SK-N-SH (cell line): ENCODE results near the gene IMPDH2.

Experiments used
- CTCF ChIP-seq: fragments of 200-600 bp; sonication (generic); IDR thresholded peaks from 2 replicates; pipeline ENCODE4 v1.6.1; 2017; ENCODE audit warnings: antibody characterized with exemption, mild to moderate bottlenecking, moderate library complexity
- EP300 ChIP-seq, 2 experiments: IDR thresholded peaks; 2 replicates each; pipeline versions ENCODE4 v1.4.0 to v1.6.1; 2012; ENCODE audit warnings: borderline replicate concordance in 1 of 2, low read depth in 1 of 2, low read length in 1 of 2
- EZH2phosphoT487 ChIP-seq: fragments of 200-600 bp; sonication (generic); IDR thresholded peaks from 2 replicates; pipeline ENCODE4 v1.6.1; 2017; ENCODE audit warnings: low read depth, mixed run types, mild to moderate bottlenecking, antibody characterized with exemption, moderate library complexity, borderline replicate concordance
- GABPA ChIP-seq: IDR thresholded peaks from 2 replicates; pipeline ENCODE4 v1.4.0; 2012; ENCODE audit warnings: low read depth, mild to moderate bottlenecking
- NRF1 ChIP-seq: IDR thresholded peaks from 2 replicates; pipeline ENCODE4 v1.6.1; 2012; ENCODE audit warnings: low read depth, mild to moderate bottlenecking, low read length
- REST ChIP-seq: IDR thresholded peaks from 2 replicates; pipeline ENCODE4 v1.6.1; 2012; ENCODE audit warnings: mild to moderate bottlenecking, low read depth, low read length, moderate library complexity
- YY1 ChIP-seq: IDR thresholded peaks from 2 replicates; pipeline ENCODE4 v1.4.0; 2012; ENCODE audit warnings: low read depth, mild to moderate bottlenecking

DNA sequence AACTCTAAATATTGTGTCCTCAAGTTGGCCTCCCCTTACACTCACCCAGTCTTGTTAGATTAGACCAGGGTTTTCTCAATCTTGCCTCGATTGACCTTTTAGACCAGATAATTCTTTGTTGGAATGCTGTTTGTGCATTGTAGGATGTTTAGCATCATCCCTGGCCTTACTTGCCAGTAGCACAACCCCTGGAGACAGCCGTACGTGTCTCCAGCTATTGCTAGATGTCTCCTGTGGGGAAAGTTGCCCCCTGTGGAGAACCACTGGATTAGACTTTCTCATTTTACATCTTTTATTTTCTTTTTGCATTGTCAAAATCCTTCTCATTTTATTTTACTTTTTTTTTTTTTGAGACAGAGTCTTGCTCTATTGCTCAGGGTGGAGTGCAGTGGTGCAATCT lies 19.8 kb downstream of the IMPDH2 start:
- TF ChIP-seq EZH2phosphoT487 (no peak), REST (no peak), CTCF (no peak), EP300 (IDR thresholded peaks at IDR 0.05; ENCODE audit: borderline replicate concordance in 1 of 2, low read depth in 1 of 2, low read length in 1 of 2) (no peak), GABPA (no peak), YY1 (no peak), NRF1 (no peak)
